Measurements from ENCODE around the gene GGTA1.

GGTA1 gene

DNA sequence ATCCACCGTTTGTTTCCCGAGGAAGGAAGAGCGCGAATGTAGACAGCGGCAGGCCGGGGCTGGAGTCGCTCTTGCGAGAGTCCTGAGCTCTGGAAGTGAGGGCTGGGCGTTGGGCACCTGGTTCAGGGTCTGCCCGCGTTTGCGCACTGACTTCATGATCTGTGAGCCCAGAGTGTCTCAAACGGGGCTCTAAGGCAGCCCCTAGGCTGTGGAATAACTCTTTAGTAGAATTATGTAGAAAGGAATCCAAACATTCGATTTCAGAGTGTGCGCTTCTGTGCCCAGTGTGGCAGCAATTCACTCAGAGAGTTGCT is 478 bp upstream of the GGTA1 start:
- no peak for DNase-seq (ENCODE audit: low read depth, low spot score)
- in situ Hi-C loops (cut with HindIII; ENCODE audit: low sequenced_read_pairs) = no loop called here
- no peak for TF ChIP-seq CTCF (IDR thresholded peaks at IDR 0.05; ENCODE audit: low read depth, low read length)
- H3K4me3 ChIP-seq (ENCODE audit: low read depth, low read length) = peak overlapping the region; percentile 35

GRCh38 chr9:121499177-121499426 is 542 bp downstream of the GGTA1 start:
- peak overlapping the region; percentile 23 for H3K4me3 ChIP-seq (ENCODE audit: low read depth, low read length)
- no peak for DNase-seq (ENCODE audit: low read depth, low spot score)
- TF ChIP-seq CTCF (IDR thresholded peaks at IDR 0.05; ENCODE audit: low read depth, low read length) = no peak
- in situ Hi-C loops (cut with HindIII; ENCODE audit: low sequenced_read_pairs) = no loop called here

DNA sequence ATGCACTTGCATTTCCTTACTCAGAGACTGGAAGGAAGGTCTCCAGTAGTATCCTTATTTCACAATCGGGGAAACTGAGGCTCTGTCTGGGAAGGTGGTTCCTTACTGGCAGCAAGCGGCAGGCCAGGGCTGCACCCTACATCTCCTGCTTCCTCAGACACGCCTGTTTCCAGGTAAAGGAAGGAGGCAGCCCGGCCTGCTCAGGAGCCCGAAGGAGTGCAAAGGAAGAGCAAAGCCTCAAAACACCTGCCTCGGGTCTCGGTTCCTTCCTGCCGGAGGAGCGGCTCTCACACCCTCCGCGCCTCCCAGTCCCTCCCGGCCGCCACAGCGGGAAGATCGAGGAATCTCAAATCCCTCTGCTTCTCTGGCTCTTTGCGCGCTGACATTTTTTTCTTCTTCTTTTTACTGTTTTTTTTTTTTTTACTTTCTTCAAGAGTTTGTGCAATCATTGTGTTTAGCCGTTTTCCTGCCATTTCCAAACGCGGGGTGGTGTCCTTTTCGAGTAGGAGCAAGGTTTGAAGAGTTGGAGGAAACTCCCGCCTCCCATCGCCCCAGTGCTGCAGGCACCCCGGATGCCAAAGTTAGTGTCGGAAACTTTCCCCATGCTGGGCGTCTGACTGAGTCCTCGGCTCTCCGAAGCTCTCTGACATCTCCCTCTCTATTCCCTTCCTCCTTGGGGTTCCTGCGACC is 1.0 kb downstream of the GGTA1 start:
- no peak overlapping the region for H3K4me3 ChIP-seq (ENCODE audit: low read depth, low read length)
- no peak for TF ChIP-seq CTCF (IDR thresholded peaks at IDR 0.05; ENCODE audit: low read depth, low read length)
- peak; percentile 21 for DNase-seq (ENCODE audit: low read depth, low spot score)
- in situ Hi-C loops (cut with HindIII; ENCODE audit: low sequenced_read_pairs) = no loop called here

DNA sequence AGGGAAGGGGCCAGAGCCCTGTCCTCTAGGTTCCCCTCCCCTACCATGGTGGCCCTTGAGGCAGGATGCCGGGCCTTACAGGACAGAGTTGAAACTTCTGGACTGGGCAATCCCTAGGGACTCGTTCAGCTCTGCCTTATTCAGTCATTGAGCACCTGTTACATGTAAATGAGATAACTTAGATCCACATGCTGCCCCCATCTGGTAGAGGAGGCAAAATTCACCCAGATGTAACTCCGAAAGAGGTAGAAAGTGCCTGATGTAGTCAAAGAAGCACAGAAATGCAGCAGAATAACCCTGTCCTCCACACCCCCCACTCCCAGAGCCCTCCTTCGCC is 1.5 kb downstream of the GGTA1 start:
- peak; percentile 77 for TF ChIP-seq CTCF (IDR thresholded peaks at IDR 0.05; ENCODE audit: low read depth, low read length)
- DNase-seq (ENCODE audit: low read depth, low spot score) = peak; percentile 73
- in situ Hi-C loops (cut with HindIII; ENCODE audit: low sequenced_read_pairs) = no loop called here
- no peak overlapping the region for H3K4me3 ChIP-seq (ENCODE audit: low read depth, low read length)

GRCh38 chr9:121495976-121496375 is 3.7 kb downstream of the GGTA1 start:
- H3K4me3 ChIP-seq (ENCODE audit: low read depth, low read length) = no peak overlapping the region
- in situ Hi-C loops (cut with HindIII; ENCODE audit: low sequenced_read_pairs) = no loop called here
- DNase-seq (ENCODE audit: low read depth, low spot score) = no peak
- TF ChIP-seq CTCF (IDR thresholded peaks at IDR 0.05; ENCODE audit: low read depth, low read length) = no peak

DNA sequence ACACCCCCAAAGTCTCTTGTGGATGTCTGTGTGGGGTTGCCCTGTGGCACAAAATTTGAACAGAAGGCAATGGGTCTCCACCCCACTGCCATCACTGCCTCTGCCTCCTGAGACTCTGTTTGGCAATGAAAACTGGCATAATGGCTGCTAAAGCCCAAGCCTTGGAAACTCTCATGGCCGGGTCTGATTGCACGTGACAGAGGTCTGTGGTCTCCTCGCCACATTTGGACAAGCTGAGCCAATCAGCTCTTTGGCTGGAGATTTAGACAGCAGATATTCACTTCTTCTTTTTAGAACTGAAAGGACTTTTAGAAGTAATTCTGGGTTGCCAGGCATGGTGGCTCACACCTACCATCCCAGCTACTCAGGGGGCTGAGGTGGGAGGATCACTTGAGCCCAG is 5.5 kb downstream of the GGTA1 start:
- no peak overlapping the region for H3K4me3 ChIP-seq (ENCODE audit: low read depth, low read length)
- DNase-seq (ENCODE audit: low read depth, low spot score) = no peak
- in situ Hi-C loops (cut with HindIII; ENCODE audit: low sequenced_read_pairs) = no loop called here
- TF ChIP-seq CTCF (IDR thresholded peaks at IDR 0.05; ENCODE audit: low read depth, low read length) = no peak

GRCh38 chr9:121491111-121491510 is 8.5 kb downstream of the GGTA1 start:
- no peak for DNase-seq (ENCODE audit: low read depth, low spot score)
- TF ChIP-seq CTCF (IDR thresholded peaks at IDR 0.05; ENCODE audit: low read depth, low read length) = no peak
- in situ Hi-C loops (cut with HindIII; ENCODE audit: low sequenced_read_pairs) = no loop called here
- no peak overlapping the region for H3K4me3 ChIP-seq (ENCODE audit: low read depth, low read length)
